A673 (cell line): ENCODE data around the gene PIAS1. TPM values are rescaled to one million over a fixed set of nuclear protein-coding genes. Genes with fewer than 3 reads are reported as not detected.

Source experiments
- BruUV-seq: library from RNA; stranded (reverse); fragments of 400-500 nt; replicated peaks from 2 replicates; lab custom pipeline; 2021; lab: Mats Ljungman, UMichigan
- CTCF ChIA-PET: fragments of 300-600 bp; sonication (Branson Sonifier 250); formaldehyde crosslinking; loops from one replicate; lab custom pipeline; 2022; ENCODE audit warnings: antibody characterized with exemption; lab: Charles Lee
- POLR2A ChIA-PET: fragments of 300-600 bp; sonication (Branson Sonifier 250); formaldehyde crosslinking; loops from one replicate; lab custom pipeline; 2022; ENCODE audit warnings: antibody characterized with exemption; ENCODE audit not compliant: low non-redundant PET; lab: Charles Lee
- DNase-seq: peaks from one replicate; pipeline ENCODE4 v3.0.0-alpha.2; 2015; ENCODE audit warnings: low spot score
- H3K27ac ChIP-seq: fragments of 200-600 bp; sonication (generic); 2 replicates; pipeline ENCODE4 v1.5.1; 2016; ENCODE audit warnings: mixed run types, low read depth, mild to moderate bottlenecking, mixed read lengths, antibody characterized with exemption, low read length; ENCODE audit not compliant: poor library complexity, severe bottlenecking
- H3K27me3 ChIP-seq: fragments of 200-600 bp; sonication (generic); replicated peaks from 2 replicates; pipeline ENCODE4 v1.6.1; 2017; ENCODE audit warnings: mixed run types, low read depth, mild to moderate bottlenecking, mixed read lengths, antibody characterized with exemption, low read length; ENCODE audit not compliant: insufficient read depth, poor library complexity
- H3K36me3 ChIP-seq: fragments of 200-600 bp; sonication (generic); 2 replicates; pipeline ENCODE4 v1.6.1; 2016; ENCODE audit warnings: mixed run types, mild to moderate bottlenecking, mixed read lengths, antibody characterized with exemption, low read length; ENCODE audit not compliant: insufficient read depth, poor library complexity, severe bottlenecking
- H3K4me1 ChIP-seq: fragments of 200-600 bp; sonication (generic); 2 replicates; pipeline ENCODE4 v1.6.1; 2017; ENCODE audit warnings: mixed run types, mild to moderate bottlenecking, mixed read lengths, antibody characterized with exemption, low read length; ENCODE audit not compliant: insufficient read depth, poor library complexity, severe bottlenecking
- H3K4me3 ChIP-seq: fragments of 200-600 bp; sonication (generic); 2 replicates; pipeline ENCODE4 v1.5.1; 2016; ENCODE audit warnings: low read depth, mixed run types, mild to moderate bottlenecking, mixed read lengths, low read length; ENCODE audit not compliant: poor library complexity, severe bottlenecking
- H3K9me3 ChIP-seq: fragments of 200-600 bp; sonication (generic); 2 replicates; pipeline ENCODE4 v1.6.1; 2016; ENCODE audit warnings: mixed run types, low read depth, mild to moderate bottlenecking, mixed read lengths, antibody characterized with exemption, low read length; ENCODE audit not compliant: poor library complexity, severe bottlenecking
- EZH2 ChIP-seq: fragments of 200-600 bp; sonication (generic); IDR thresholded peaks from 2 replicates; pipeline ENCODE4 v1.6.1; 2017; ENCODE audit warnings: borderline replicate concordance, low read depth, mild to moderate bottlenecking, mixed read lengths, antibody characterized with exemption, low read length; ENCODE audit not compliant: poor library complexity, severe bottlenecking
- intact Hi-C: fragments of 100-400 bp; cut with micrococcal nuclease; formaldehyde crosslinking; loops from one replicate; pipeline ENCODE4 v1.10.0; 2022; ENCODE audit not compliant: unreplicated experiment
- total RNA-seq: library from RNA; stranded (reverse); gene quantifications from 2 replicates; pipeline ENCODE4 v1.2.3, GENCODE V29; 2021
- TF ChIP-seq, protein P1 (sequence below): fragments of 300-800, 200-600 bp; sonication (generic); conservative IDR thresholded peaks from 2 replicates; pipeline ENCODE4 v1.5.1; 2017; ENCODE audit warnings: low read depth, mild to moderate bottlenecking, antibody characterized with exemption, low read length, moderate library complexity, mixed read lengths

Gene PIAS1
- total RNA-seq, 1 experiment from 2014 or later, result 40.2 TPM

DNA sequence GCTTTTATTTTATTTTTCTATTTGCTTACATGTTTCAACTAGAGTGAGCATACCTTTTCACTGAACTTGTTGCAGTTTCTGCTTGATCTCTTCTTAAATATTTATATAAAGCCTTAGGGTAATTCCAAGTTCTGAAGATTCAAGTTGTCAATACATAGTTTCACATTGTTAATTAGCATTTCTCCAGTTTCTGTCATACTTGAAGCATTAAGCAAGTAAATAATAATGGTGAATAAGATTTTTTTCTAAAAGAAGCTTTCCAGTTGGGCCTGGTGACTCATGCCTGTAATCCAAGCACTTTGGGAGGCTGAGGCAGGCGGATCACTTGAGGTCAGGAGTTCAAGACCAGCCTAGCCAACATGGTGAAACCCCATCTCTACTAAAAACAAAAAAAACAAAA, 97.2 kb downstream of the PIAS1 start:
- TF ChIP-seq, protein P1, sequence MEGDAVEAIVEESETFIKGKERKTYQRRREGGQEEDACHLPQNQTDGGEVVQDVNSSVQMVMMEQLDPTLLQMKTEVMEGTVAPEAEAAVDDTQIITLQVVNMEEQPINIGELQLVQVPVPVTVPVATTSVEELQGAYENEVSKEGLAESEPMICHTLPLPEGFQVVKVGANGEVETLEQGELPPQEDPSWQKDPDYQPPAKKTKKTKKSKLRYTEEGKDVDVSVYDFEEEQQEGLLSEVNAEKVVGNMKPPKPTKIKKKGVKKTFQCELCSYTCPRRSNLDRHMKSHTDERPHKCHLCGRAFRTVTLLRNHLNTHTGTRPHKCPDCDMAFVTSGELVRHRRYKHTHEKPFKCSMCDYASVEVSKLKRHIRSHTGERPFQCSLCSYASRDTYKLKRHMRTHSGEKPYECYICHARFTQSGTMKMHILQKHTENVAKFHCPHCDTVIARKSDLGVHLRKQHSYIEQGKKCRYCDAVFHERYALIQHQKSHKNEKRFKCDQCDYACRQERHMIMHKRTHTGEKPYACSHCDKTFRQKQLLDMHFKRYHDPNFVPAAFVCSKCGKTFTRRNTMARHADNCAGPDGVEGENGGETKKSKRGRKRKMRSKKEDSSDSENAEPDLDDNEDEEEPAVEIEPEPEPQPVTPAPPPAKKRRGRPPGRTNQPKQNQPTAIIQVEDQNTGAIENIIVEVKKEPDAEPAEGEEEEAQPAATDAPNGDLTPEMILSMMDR, result no peak
- no peak for TF ChIP-seq EZH2
- ChIA-PET POLR2A (no interaction called here), CTCF (no interaction called here)
- H3K4me3 ChIP-seq, result no peak overlapping the region
- DNase-seq, result no peak
- no peaks in the 10 kb centered on the region for H3K27me3 ChIP-seq
- H3K9me3 ChIP-seq, result no peaks in the 10 kb centered on the region
- peaks cover 3% of the 10 kb centered on the region for H3K4me1 ChIP-seq
- no peak overlapping the region for H3K27ac ChIP-seq
- no TSS peak for BruUV-seq
- H3K36me3 ChIP-seq, result peaks cover 14% of the 10 kb centered on the region
- intact Hi-C loops, result loop anchor here (5.0 kb wide), 1 partner anchor 99 kb away; the partner anchor contains the start of gene PIAS1

- intact Hi-C loops, result loop anchor here (5.0 kb wide), 1 partner anchor 100 kb away; the partner anchor contains the start of gene PIAS1
- Histone ChIP-seq H3K27ac (no peak overlapping the region), H3K4me1 (peaks cover 3% of the 10 kb centered on the region), H3K27me3 (no peaks in the 10 kb centered on the region), H3K36me3 (peaks cover 5% of the 10 kb centered on the region), H3K9me3 (no peaks in the 10 kb centered on the region), H3K4me3 (no peak overlapping the region)
- ChIA-PET CTCF (interaction anchor here (0.7 kb wide), 1 partner anchor 332 kb away, joined by 15 read pairs; no protein-coding TSS in a partner anchor), POLR2A (no interaction called here)
- BruUV-seq, result no TSS peak
- TF ChIP-seq, protein P1, result no peak
- TF ChIP-seq EZH2, result no peak
- no peak for DNase-seq
Observed at GRCh38 chr15:68152342-68152741, 98.2 kb downstream of the PIAS1 start.

DNA sequence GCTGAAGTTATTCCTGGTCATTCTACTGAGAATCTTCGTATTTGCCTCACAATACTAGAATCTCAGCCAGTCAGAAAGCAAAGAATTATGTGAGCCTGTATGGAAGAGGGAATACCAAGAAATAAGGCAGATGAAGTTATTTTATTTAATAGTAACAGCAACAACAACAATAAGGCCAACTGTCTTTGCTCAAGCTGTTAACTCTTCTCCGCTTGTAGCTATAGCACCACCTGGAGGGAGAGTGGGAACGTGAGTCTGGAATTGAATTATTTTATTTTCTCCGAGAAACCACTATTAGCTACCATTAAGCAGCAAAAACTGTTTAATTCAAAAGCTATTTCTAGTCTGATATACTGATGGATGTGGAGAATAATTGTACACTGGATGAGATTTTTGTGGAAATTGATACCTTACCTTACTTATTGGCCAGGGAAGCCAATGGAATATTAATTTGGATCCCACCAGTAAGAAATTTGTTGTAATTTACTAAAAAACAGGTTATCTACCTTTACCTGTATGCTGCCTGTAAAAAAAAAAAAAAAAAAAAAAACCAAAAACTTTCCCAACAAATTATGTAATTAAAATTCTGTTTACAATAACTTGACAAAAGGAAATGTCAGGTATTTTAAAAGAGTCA, 100.9 kb downstream of the PIAS1 start:
- peak; percentile 79 for DNase-seq

More for the DNA sequence above, 100.9 kb downstream of the PIAS1 start:
- ChIA-PET POLR2A (no interaction called here), CTCF (interaction anchor here (0.6 to 1.1 kb wide), 3 partner anchors 249 to 294 kb away, joined by 3 to 19 read pairs (median 4); no protein-coding TSS in a partner anchor)
- intact Hi-C loops, result loop anchor here (1.0 to 5.0 kb wide), 2 partner anchors 103 to 292 kb away; partner anchors contain the start of gene PIAS1
- no TSS peak for BruUV-seq
- H3K36me3 ChIP-seq, result peaks cover 5% of the 10 kb centered on the region
- H3K4me3 ChIP-seq, result no peak overlapping the region
- no peaks in the 10 kb centered on the region for H3K27me3 ChIP-seq
- H3K4me1 ChIP-seq, result no peaks in the 10 kb centered on the region
- no peak for TF ChIP-seq EZH2
- TF ChIP-seq, protein P1, result peak; percentile 81
- no peak overlapping the region for H3K27ac ChIP-seq
- no peaks in the 10 kb centered on the region for H3K9me3 ChIP-seq
